ENCODE results near the gene PER2. TPM values are rescaled to one million over a fixed set of nuclear protein-coding genes. Genes with fewer than 3 reads are reported as not detected.

The PER2 gene
- total RNA-seq, 1 experiment from 2014 or later = 6.6 TPM

GRCh38 chr2:238326801-238327365 lies 38.5 kb upstream of the PER2 start (continued):
- TF ChIP-seq ZNF425 (CRISPR knock-in tag; conservative IDR thresholded peaks at IDR 0.05) = no peak
- TF ChIP-seq ZBTB21 (CRISPR knock-in tag; IDR thresholded peaks at IDR 0.05; ENCODE audit: borderline replicate concordance) = no peak
- no peak for TF ChIP-seq EMX1 (CRISPR knock-in tag; IDR thresholded peaks at IDR 0.05)
- no peak for TF ChIP-seq NR3C1 (CRISPR knock-in tag; conservative IDR thresholded peaks at IDR 0.05; ENCODE audit: low read depth)
- TF ChIP-seq ARID4B (CRISPR knock-in tag; IDR thresholded peaks at IDR 0.05; ENCODE audit: borderline replicate concordance) = no peak
- TF ChIP-seq RORB (CRISPR knock-in tag; IDR thresholded peaks at IDR 0.05) = no peak
- TF ChIP-seq PRDM15 (CRISPR knock-in tag; IDR thresholded peaks at IDR 0.05) = no peak
- no peak for TF ChIP-seq IRF1 (CRISPR knock-in tag; IDR thresholded peaks at IDR 0.05)
- TF ChIP-seq CDX4 (CRISPR knock-in tag; IDR thresholded peaks at IDR 0.05; ENCODE audit: borderline replicate concordance) = no peak
- no peak for TF ChIP-seq FOXP4 (CRISPR knock-in tag; IDR thresholded peaks at IDR 0.05)

GRCh38 chr2:238325694-238326093 lies 37.3 kb upstream of the PER2 start:
- DNase-seq (ENCODE audit: low spot score) = no peak
- H3K4me1 Mint-ChIP-seq = peaks cover 7% of the 10 kb centered on the region
- peaks cover 33% of the 10 kb centered on the region for H3K36me3 Mint-ChIP-seq
- H3K4me3 Mint-ChIP-seq = no peak overlapping the region
- ChIA-PET POLR2A (no interaction called here), CTCF (no interaction called here)
- H3K9me3 Mint-ChIP-seq = peaks cover 8% of the 10 kb centered on the region
- H3K27me3 Mint-ChIP-seq (ENCODE audit: low read depth) = no peaks in the 10 kb centered on the region
- H3K27ac Mint-ChIP-seq = no peak overlapping the region
- ATAC-seq = no peak
- TF ChIP-seq ZNF396 (CRISPR knock-in tag; IDR thresholded peaks at IDR 0.05; ENCODE audit: borderline replicate concordance) (no peak), RELA (CRISPR knock-in tag; IDR thresholded peaks at IDR 0.05; ENCODE audit: borderline replicate concordance) (no peak), GRHL2 (CRISPR knock-in tag; IDR thresholded peaks at IDR 0.05; ENCODE audit: insufficient replicate concordance, severe bottlenecking) (no peak), AFF4 (CRISPR knock-in tag; IDR thresholded peaks at IDR 0.05; ENCODE audit: borderline replicate concordance) (no peak), EMX1 (CRISPR knock-in tag; IDR thresholded peaks at IDR 0.05) (no peak), ZSCAN18 (CRISPR knock-in tag; IDR thresholded peaks at IDR 0.05) (no peak), TP53 (CRISPR knock-in tag; IDR thresholded peaks at IDR 0.05) (no peak)
